ENCODE data around the gene MCF2L2.

MCF2L2 gene

DNA sequence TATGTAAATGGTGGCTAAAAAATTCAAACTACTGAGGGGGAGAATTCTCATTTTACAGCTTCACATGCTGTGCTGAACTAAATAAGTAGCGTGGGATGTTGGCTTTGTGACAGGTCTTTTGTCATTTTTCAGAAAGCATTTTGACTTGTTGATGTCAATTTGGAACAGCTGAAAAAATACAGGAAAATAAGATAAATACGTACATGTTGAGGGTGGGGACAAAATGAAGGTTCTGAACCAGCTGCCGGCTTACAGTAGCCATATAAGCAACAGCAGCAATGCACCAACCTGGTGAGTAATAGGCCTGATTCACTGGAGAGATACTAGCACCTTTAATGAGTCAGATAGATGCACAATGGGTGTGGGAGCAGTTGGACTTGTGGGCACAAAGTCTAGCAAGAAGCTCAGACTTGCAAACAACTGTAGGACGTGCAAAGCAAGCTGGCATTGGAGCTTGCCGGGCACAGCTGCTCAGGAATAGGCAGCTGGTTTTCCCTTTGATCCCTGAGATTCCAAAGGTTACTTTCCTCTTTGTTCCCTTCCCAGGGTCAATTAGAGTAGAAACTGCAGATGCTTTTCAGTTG is 162.5 kb downstream of the MCF2L2 start (continued):
- TF ChIP-seq, protein P1, sequence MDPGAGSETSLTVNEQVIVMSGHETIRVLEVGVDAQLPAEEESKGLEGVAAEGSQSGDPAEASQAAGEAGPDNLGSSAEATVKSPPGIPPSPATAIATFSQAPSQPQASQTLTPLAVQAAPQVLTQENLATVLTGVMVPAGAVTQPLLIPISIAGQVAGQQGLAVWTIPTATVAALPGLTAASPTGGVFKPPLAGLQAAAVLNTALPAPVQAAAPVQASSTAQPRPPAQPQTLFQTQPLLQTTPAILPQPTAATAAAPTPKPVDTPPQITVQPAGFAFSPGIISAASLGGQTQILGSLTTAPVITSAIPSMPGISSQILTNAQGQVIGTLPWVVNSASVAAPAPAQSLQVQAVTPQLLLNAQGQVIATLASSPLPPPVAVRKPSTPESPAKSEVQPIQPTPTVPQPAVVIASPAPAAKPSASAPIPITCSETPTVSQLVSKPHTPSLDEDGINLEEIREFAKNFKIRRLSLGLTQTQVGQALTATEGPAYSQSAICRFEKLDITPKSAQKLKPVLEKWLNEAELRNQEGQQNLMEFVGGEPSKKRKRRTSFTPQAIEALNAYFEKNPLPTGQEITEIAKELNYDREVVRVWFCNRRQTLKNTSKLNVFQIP (CRISPR knock-in tag; IDR thresholded peaks at IDR 0.05; ENCODE audit: borderline replicate concordance, low read depth), result no peak

DNA sequence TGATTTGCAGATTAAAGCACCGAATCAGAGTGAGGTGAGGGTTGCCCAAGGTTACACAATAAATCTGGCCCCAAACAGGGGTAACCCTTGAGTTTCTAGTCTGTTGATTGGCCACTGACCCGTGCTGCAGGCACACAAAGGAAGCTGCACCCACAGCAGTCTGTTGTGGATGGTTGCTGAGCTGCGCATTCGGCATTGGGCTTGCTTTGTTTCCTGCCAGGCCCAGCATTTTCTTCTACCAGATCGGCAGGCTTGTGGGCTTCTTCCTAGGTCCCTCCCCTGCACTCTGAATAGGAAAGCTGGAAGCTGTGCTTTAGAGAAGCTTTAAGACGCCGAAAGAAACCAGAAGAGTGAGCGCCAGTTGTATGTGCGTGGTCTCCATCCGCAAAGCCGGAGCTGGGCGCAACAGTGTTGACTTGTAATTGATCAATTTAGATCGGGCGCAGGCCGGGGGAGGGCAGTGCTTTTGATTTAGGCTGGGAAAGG is 163.2 kb downstream of the MCF2L2 start:
- TF ChIP-seq BACH2 (CRISPR knock-in tag; IDR thresholded peaks at IDR 0.05; ENCODE audit: borderline replicate concordance) (no peak), ZNF565 (CRISPR knock-in tag; conservative IDR thresholded peaks at IDR 0.05; ENCODE audit: low read depth) (no peak), PPARA (CRISPR knock-in tag; IDR thresholded peaks at IDR 0.05; ENCODE audit: borderline replicate concordance) (no peak), TOX (CRISPR knock-in tag; IDR thresholded peaks at IDR 0.05; ENCODE audit: borderline replicate concordance) (no peak), ZNF70 (CRISPR knock-in tag; IDR thresholded peaks at IDR 0.05) (no peak), ZC3H10 (CRISPR knock-in tag; IDR thresholded peaks at IDR 0.05) (no peak), ARNTL (CRISPR knock-in tag; IDR thresholded peaks at IDR 0.05; ENCODE audit: borderline replicate concordance, low read depth) (no peak), TCF4 (CRISPR knock-in tag; IDR thresholded peaks at IDR 0.05; ENCODE audit: borderline replicate concordance) (no peak), ZFP3 (CRISPR knock-in tag; IDR thresholded peaks at IDR 0.05) (no peak), CSDC2 (CRISPR knock-in tag; IDR thresholded peaks at IDR 0.05) (no peak), ESRRG (CRISPR knock-in tag; IDR thresholded peaks at IDR 0.05) (no peak), OSR1 (CRISPR knock-in tag; IDR thresholded peaks at IDR 0.05) (no peak), ISL1 (CRISPR knock-in tag; IDR thresholded peaks at IDR 0.05) (no peak), ZFP30 (CRISPR knock-in tag; IDR thresholded peaks at IDR 0.05) (no peak), SNAI2 (CRISPR knock-in tag; IDR thresholded peaks at IDR 0.05) (no peak)
- TF ChIP-seq, protein P1 (CRISPR knock-in tag; IDR thresholded peaks at IDR 0.05; ENCODE audit: borderline replicate concordance, low read depth), result no peak
- TF ChIP-seq, protein P2, sequence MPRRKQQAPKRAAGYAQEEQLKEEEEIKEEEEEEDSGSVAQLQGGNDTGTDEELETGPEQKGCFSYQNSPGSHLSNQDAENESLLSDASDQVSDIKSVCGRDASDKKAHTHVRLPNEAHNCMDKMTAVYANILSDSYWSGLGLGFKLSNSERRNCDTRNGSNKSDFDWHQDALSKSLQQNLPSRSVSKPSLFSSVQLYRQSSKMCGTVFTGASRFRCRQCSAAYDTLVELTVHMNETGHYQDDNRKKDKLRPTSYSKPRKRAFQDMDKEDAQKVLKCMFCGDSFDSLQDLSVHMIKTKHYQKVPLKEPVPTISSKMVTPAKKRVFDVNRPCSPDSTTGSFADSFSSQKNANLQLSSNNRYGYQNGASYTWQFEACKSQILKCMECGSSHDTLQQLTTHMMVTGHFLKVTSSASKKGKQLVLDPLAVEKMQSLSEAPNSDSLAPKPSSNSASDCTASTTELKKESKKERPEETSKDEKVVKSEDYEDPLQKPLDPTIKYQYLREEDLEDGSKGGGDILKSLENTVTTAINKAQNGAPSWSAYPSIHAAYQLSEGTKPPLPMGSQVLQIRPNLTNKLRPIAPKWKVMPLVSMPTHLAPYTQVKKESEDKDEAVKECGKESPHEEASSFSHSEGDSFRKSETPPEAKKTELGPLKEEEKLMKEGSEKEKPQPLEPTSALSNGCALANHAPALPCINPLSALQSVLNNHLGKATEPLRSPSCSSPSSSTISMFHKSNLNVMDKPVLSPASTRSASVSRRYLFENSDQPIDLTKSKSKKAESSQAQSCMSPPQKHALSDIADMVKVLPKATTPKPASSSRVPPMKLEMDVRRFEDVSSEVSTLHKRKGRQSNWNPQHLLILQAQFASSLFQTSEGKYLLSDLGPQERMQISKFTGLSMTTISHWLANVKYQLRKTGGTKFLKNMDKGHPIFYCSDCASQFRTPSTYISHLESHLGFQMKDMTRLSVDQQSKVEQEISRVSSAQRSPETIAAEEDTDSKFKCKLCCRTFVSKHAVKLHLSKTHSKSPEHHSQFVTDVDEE (CRISPR knock-in tag; IDR thresholded peaks at IDR 0.05), result no peak
- TF ChIP-seq, protein P3, sequence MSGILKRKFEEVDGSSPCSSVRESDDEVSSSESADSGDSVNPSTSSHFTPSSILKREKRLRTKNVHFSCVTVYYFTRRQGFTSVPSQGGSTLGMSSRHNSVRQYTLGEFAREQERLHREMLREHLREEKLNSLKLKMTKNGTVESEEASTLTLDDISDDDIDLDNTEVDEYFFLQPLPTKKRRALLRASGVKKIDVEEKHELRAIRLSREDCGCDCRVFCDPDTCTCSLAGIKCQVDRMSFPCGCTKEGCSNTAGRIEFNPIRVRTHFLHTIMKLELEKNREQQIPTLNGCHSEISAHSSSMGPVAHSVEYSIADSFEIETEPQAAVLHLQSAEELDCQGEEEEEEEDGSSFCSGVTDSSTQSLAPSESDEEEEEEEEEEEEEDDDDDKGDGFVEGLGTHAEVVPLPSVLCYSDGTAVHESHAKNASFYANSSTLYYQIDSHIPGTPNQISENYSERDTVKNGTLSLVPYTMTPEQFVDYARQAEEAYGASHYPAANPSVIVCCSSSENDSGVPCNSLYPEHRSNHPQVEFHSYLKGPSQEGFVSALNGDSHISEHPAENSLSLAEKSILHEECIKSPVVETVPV (CRISPR knock-in tag; IDR thresholded peaks at IDR 0.05), result no peak
- TF ChIP-seq, protein P4, sequence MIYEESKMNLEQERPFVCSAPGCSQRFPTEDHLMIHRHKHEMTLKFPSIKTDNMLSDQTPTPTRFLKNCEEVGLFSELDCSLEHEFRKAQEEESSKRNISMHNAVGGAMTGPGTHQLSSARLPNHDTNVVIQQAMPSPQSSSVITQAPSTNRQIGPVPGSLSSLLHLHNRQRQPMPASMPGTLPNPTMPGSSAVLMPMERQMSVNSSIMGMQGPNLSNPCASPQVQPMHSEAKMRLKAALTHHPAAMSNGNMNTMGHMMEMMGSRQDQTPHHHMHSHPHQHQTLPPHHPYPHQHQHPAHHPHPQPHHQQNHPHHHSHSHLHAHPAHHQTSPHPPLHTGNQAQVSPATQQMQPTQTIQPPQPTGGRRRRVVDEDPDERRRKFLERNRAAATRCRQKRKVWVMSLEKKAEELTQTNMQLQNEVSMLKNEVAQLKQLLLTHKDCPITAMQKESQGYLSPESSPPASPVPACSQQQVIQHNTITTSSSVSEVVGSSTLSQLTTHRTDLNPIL (CRISPR knock-in tag; IDR thresholded peaks at IDR 0.05; ENCODE audit: low read depth), result no peak
- no peak for ATAC-seq

DNA sequence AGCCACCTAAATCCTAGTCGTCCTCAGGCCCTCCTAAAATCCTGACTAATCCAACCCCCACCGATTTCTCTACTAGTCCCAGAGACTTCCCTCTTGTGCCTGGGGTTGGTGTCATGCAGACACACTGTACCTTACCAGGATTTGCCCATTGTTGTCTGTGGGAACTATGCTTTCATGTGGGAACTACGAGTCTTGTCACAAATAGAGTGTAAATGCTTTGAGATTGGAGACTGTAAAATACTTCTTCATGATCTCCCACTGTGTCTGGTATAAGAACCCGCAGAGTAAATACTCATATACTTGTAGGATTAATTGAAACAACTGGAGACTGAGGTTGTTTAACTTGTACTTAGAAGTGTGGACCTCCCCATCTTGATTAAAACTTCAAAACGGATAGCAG is 164.2 kb downstream of the MCF2L2 start:
- ATAC-seq, result no peak
- TF ChIP-seq, protein P5, sequence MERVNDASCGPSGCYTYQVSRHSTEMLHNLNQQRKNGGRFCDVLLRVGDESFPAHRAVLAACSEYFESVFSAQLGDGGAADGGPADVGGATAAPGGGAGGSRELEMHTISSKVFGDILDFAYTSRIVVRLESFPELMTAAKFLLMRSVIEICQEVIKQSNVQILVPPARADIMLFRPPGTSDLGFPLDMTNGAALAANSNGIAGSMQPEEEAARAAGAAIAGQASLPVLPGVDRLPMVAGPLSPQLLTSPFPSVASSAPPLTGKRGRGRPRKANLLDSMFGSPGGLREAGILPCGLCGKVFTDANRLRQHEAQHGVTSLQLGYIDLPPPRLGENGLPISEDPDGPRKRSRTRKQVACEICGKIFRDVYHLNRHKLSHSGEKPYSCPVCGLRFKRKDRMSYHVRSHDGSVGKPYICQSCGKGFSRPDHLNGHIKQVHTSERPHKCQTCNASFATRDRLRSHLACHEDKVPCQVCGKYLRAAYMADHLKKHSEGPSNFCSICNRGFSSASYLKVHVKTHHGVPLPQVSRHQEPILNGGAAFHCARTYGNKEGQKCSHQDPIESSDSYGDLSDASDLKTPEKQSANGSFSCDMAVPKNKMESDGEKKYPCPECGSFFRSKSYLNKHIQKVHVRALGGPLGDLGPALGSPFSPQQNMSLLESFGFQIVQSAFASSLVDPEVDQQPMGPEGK (CRISPR knock-in tag; IDR thresholded peaks at IDR 0.05; ENCODE audit: borderline replicate concordance), result no peak
- TF ChIP-seq ZFP30 (CRISPR knock-in tag; IDR thresholded peaks at IDR 0.05) (no peak), ARNTL (CRISPR knock-in tag; IDR thresholded peaks at IDR 0.05; ENCODE audit: borderline replicate concordance, low read depth) (no peak), RARB (CRISPR knock-in tag; IDR thresholded peaks at IDR 0.05) (no peak), GLIS3 (CRISPR knock-in tag; IDR thresholded peaks at IDR 0.05) (no peak), SNAI2 (CRISPR knock-in tag; IDR thresholded peaks at IDR 0.05) (no peak), BACH2 (CRISPR knock-in tag; IDR thresholded peaks at IDR 0.05; ENCODE audit: borderline replicate concordance) (no peak), ZC3H10 (CRISPR knock-in tag; IDR thresholded peaks at IDR 0.05) (no peak)
- TF ChIP-seq, protein P1 (CRISPR knock-in tag; IDR thresholded peaks at IDR 0.05; ENCODE audit: borderline replicate concordance, low read depth), result no peak
- TF ChIP-seq, protein P2 (CRISPR knock-in tag; IDR thresholded peaks at IDR 0.05), result no peak

Measured in SK-N-SH treated with all-trans-retinoic acid at 6 μM for 48 hours (cell line).